WERI-Rb-1 (cell line): ENCODE data around the gene PTH.

ENCODE experiments used
- DNase-seq: peaks from one replicate; pipeline ENCODE4 v3.0.0-alpha.2; 2020
- H3K27ac ChIP-seq: fragments of 250-450 bp; sonication (Bioruptor Pico); 2 replicates; pipeline ENCODE4 v1.5.1; 2020; ENCODE audit warnings: mild to moderate bottlenecking, moderate library complexity
- H3K27me3 ChIP-seq: fragments of 250-450 bp; sonication (Bioruptor Pico); 2 replicates; pipeline ENCODE4 v1.5.1; 2021; ENCODE audit warnings: mild to moderate bottlenecking, low read depth, moderate library complexity; ENCODE audit not compliant: insufficient read depth, severe bottlenecking
- H3K36me3 ChIP-seq: fragments of 250-450 bp; sonication (Bioruptor Pico); 2 replicates; pipeline ENCODE4 v1.5.1; 2020; ENCODE audit warnings: mild to moderate bottlenecking, moderate library complexity
- H3K4me3 ChIP-seq: 2 replicates; pipeline ENCODE4 v1.5.1; 2011; ENCODE audit warnings: low read depth, mild to moderate bottlenecking, control low read depth, low read length
- H3K9me3 ChIP-seq: fragments of 250-450 bp; sonication (Bioruptor Pico); 2 replicates; pipeline ENCODE4 v1.5.1; 2021; ENCODE audit warnings: mild to moderate bottlenecking, moderate library complexity; ENCODE audit not compliant: severe bottlenecking
- CTCF ChIP-seq: IDR thresholded peaks from 2 replicates; pipeline ENCODE4 v1.5.1; 2011; ENCODE audit warnings: low read depth, mild to moderate bottlenecking, control low read depth, inconsistent platforms, low read length

PTH gene

GRCh38 chr11:13475091-13475490 is 20.7 kb downstream of the PTH start:
- TF ChIP-seq CTCF: no peak
- no peak for DNase-seq
- Histone ChIP-seq H3K4me3 (no peak overlapping the region), H3K36me3 (no peaks in the 10 kb centered on the region), H3K9me3 (peaks cover 2% of the 10 kb centered on the region), H3K27me3 (peaks cover 8% of the 10 kb centered on the region), H3K27ac (no peak overlapping the region)

DNA sequence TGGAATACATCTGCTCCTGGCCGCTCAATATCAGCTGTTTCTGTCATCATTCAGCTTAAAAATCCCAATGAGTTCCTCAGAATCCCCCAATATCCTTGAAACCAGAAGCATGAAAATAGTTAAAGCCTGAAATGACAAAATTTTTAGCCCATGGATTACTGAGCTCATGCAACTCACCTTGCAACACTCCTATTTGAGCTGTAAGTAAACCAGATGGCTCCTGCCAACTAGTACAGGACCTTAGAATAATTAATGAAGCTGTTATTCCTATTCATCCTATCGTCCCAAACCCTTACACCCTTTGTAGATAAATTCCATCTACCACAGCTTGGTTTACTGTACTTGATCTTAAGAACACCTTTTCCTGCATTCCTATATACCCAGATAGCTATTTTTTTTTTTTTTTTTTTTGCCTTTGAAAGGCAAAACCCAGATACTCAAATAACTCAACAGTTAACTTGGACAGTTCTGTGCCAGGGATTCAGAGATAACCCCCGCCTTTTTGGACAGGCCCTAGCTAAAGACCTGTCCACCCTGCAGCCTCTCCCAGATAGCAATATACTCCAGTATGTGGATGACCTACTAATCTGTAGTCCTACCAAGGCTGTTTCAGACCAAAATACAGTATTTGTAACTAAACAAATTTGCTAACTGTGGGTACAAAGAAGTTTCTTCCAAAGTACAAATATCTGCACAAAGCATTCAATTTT is 22.6 kb downstream of the PTH start:
- DNase-seq: no peak
- no peaks in the 10 kb centered on the region for H3K36me3 ChIP-seq
- no peaks in the 10 kb centered on the region for H3K9me3 ChIP-seq
- no peak overlapping the region for H3K27ac ChIP-seq
- no peak for TF ChIP-seq CTCF
- H3K4me3 ChIP-seq: no peak overlapping the region
- H3K27me3 ChIP-seq: peaks cover 10% of the 10 kb centered on the region

DNA sequence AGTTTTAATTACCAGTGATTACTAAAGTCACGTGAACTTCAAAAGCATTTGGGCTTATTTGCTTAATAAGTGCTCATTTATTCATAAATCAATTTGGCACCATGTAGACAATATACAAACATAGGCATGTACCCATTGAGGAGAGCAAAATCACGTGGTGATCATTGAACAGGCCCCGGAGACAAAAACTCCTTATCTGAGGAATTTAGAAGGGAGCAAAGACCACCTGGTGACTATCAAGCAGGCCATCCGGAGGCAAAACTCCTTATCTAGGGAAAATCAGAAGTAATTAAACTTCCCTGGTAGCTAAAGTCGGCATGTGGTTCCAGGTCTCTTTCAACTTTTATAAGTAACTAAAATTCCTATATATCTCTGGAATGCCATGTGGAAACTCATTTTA is 27.0 kb downstream of the PTH start:
- Histone ChIP-seq H3K27ac (no peak overlapping the region), H3K9me3 (no peaks in the 10 kb centered on the region), H3K36me3 (no peaks in the 10 kb centered on the region), H3K27me3 (peaks cover 7% of the 10 kb centered on the region), H3K4me3 (no peak overlapping the region)
- TF ChIP-seq CTCF: no peak
- no peak for DNase-seq

DNA sequence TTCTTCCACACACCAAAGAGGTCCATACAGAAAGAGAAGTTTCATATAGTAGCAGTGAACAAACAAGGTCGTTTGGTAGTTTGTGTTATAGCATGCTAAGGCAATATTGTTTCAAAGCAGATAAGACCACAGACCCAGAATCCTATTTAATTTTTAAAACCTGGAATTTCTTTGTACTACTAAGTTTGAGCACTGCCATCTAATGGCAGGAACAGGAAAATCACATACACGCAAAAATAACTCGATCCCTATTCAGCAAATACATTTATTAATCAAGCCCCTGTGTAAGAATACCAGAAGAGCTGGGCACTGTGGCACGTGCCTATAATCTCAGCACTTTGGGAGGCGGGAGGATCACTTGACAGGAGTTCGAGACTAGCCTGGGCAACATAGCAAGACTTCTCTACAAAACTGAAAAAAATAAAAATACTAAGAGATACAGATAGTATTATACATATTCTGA is 29.9 kb downstream of the PTH start:
- no peaks in the 10 kb centered on the region for H3K36me3 ChIP-seq
- H3K27ac ChIP-seq: no peak overlapping the region
- DNase-seq: no peak
- H3K9me3 ChIP-seq: no peaks in the 10 kb centered on the region
- no peak for TF ChIP-seq CTCF
- no peak overlapping the region for H3K4me3 ChIP-seq
- peaks cover 7% of the 10 kb centered on the region for H3K27me3 ChIP-seq

DNA sequence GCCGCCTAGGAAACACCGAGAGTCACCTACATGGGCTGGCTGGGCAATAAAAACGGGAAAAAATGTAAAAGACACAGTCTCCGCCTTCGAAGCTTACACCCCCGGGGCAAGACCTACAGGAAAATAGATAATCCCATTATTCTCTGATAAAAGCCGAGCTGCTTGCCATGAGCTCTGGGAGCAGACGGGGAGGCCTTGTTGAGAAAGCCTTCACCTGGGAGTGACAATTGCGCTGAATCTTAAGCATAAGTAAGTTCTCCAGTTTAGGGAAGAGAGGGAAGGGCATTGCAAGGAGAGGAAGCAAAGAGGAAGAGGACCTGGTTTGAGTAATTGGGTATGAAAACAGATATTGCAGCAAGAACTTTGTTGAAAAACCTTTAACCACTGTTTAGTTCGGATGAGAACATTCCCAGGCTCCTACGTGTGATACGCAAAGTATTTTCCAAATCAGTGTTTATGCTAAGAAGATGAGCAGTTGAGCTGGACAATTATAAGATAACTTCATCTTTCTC is 32.0 kb downstream of the PTH start:
- Histone ChIP-seq H3K27ac (peak overlapping the region; percentile 77), H3K27me3 (no peaks in the 10 kb centered on the region)

More for the DNA sequence above, 32.0 kb downstream of the PTH start:
- Histone ChIP-seq H3K4me3 (peak overlapping the region; percentile 68), H3K36me3 (no peaks in the 10 kb centered on the region), H3K9me3 (no peaks in the 10 kb centered on the region)
- no peak for TF ChIP-seq CTCF
- peak; percentile 45 for DNase-seq
